ENCODE results near the gene HPSE2. TPM values are rescaled to one million over a fixed set of nuclear protein-coding genes. Genes with fewer than 3 reads are reported as not detected.

Gene HPSE2
- polyA plus RNA-seq, 1 of the 3 experiments (the other 2 are of a cell fraction): not detected

DNA sequence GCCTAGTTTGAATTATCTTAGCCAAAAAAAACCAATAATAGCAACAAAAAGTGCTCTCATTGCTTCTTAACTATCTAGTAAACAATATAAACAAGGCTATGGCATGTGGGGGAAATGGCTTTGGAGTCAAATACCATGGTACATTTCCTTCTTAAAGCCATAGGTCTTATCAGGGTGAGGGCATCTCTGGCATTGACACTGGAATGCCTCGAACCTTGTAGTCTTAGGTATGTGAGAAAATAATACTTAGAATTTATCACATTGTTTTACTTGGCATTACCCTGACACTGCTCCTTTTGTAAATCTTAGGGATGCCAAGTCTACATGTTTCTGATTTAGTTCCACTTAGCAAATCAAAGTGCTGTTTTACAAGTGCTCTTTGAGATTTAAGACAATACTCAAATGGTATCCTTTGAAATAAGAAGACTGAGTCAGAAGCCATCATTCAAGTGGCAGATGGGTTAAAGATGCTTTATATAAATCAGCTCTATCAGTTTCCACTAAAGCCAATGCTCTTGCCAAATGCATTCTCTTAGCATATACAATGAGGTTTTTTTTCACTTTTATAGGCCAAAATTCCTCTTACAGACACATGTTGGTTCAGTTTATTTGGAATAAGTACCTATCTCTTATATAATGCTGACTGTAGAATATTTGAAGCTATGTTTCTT lies 155.2 kb downstream of the HPSE2 start:
- DNase-seq: no peak
- TF ChIP-seq JUND (IDR thresholded peaks at IDR 0.05): no peak
- TF ChIP-seq TEAD4 (IDR thresholded peaks at IDR 0.05; ENCODE audit: borderline replicate concordance, insufficient read depth): no peak
- TF ChIP-seq FOXJ3 (CRISPR knock-in tag; IDR thresholded peaks at IDR 0.05): no peak
- TF ChIP-seq NRF1 (IDR thresholded peaks at IDR 0.05; ENCODE audit: low read depth, low read length): no peak
- TF ChIP-seq NFIC (IDR thresholded peaks at IDR 0.05; ENCODE audit: borderline replicate concordance): no peak
- no peak for TF ChIP-seq MXI1 (IDR thresholded peaks at IDR 0.05; ENCODE audit: low read depth, low read length)
- TF ChIP-seq RXRA (IDR thresholded peaks at IDR 0.05; ENCODE audit: borderline replicate concordance, low read depth): no peak
- no peak for TF ChIP-seq YY1 (IDR thresholded peaks at IDR 0.05; ENCODE audit: low read depth)
- no peak for TF ChIP-seq GABPA (IDR thresholded peaks at IDR 0.05; ENCODE audit: low read depth)
- TF ChIP-seq, protein P1, sequence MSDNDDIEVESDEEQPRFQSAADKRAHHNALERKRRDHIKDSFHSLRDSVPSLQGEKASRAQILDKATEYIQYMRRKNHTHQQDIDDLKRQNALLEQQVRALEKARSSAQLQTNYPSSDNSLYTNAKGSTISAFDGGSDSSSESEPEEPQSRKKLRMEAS (IDR thresholded peaks at IDR 0.05; ENCODE audit: low read depth): no peak
- TF ChIP-seq, protein P2, sequence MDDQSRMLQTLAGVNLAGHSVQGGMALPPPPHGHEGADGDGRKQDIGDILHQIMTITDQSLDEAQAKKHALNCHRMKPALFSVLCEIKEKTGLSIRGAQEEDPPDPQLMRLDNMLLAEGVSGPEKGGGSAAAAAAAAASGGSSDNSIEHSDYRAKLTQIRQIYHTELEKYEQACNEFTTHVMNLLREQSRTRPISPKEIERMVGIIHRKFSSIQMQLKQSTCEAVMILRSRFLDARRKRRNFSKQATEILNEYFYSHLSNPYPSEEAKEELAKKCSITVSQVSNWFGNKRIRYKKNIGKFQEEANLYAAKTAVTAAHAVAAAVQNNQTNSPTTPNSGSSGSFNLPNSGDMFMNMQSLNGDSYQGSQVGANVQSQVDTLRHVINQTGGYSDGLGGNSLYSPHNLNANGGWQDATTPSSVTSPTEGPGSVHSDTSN (IDR thresholded peaks at IDR 0.05): no peak
- no peaks in the 10 kb centered on the region for H3K79me2 ChIP-seq (ENCODE audit: insufficient read depth)
- H3K36me3 ChIP-seq (replicated peaks in 1 of 2; ENCODE audit: control insufficient read depth in 1 of 2, insufficient read depth in 2 of 2, low read length in 1 of 2): no peaks in the 10 kb centered on the region
- CTCF ChIA-PET: no interaction called here
- POLR2A ChIA-PET: no interaction called here
- no peaks in the 10 kb centered on the region for H3K4me1 ChIP-seq (ENCODE audit: control insufficient read depth in 1 of 2, insufficient read depth in 2 of 2, low read depth in 1 of 2, low read length in 1 of 2)
- H3K27ac ChIP-seq (ENCODE audit: low read depth in 2 of 2, low read length in 1 of 2): no peak overlapping the region
- H3K27me3 ChIP-seq (ENCODE audit: insufficient read depth): no peaks in the 10 kb centered on the region
- H3K9ac ChIP-seq: no peak overlapping the region
- 7% methylated on average over 1 of the region's 1 CpG for WGBS (ENCODE audit: low lambda C conversion rate)
- H3K4me2 ChIP-seq: no peak overlapping the region
- H3K4me3 ChIP-seq (ENCODE audit: low read depth in 2 of 2, low read length in 1 of 2): no peak overlapping the region
- H3K9me3 ChIP-seq: no peaks in the 10 kb centered on the region
- H4K20me1 ChIP-seq (ENCODE audit: insufficient read depth): no peaks in the 10 kb centered on the region
- H3K9me2 ChIP-seq: no peaks in the 10 kb centered on the region
- H2AFZ ChIP-seq (ENCODE audit: low read depth): no peak overlapping the region
- H3F3A ChIP-seq (replicated peaks; ENCODE audit: insufficient read depth): no peaks in the 10 kb centered on the region

DNA sequence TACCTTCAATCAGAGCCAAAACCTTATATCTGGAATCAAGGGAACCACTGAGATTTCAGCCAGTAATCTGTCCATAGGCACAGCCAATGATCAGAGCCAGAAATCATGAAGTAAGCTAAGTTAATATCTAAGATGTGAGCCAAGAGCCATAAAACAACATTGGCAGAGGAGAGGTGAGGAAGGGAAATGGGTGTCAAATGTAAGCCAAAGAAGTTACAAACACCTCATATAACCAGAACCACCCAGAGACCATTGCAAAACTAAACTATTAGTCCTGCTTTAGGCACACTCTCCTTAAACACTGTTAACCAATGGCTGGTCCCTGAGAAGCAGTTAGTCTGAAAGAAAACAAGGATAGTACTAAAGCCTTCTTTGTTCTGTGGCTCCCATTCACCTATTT lies 173.1 kb downstream of the HPSE2 start:
- Histone ChIP-seq H3K4me2 (no peak overlapping the region), H2AFZ (ENCODE audit: low read depth) (no peak overlapping the region), H3K36me3 (replicated peaks in 1 of 2; ENCODE audit: control insufficient read depth in 1 of 2, insufficient read depth in 2 of 2, low read length in 1 of 2) (no peaks in the 10 kb centered on the region), H3K9me3 (no peaks in the 10 kb centered on the region), H3K4me1 (ENCODE audit: control insufficient read depth in 1 of 2, insufficient read depth in 2 of 2, low read depth in 1 of 2, low read length in 1 of 2) (no peaks in the 10 kb centered on the region), H3K79me2 (ENCODE audit: insufficient read depth) (no peaks in the 10 kb centered on the region), H3F3A (replicated peaks; ENCODE audit: insufficient read depth) (no peaks in the 10 kb centered on the region), H3K27ac (ENCODE audit: low read depth in 2 of 2, low read length in 1 of 2) (no peak overlapping the region), H3K4me3 (ENCODE audit: low read depth in 2 of 2, low read length in 1 of 2) (no peak overlapping the region), H4K20me1 (ENCODE audit: insufficient read depth) (no peaks in the 10 kb centered on the region), H3K9ac (no peak overlapping the region), H3K9me2 (no peaks in the 10 kb centered on the region), H3K27me3 (ENCODE audit: insufficient read depth) (no peaks in the 10 kb centered on the region)
- POLR2A ChIA-PET: no interaction called here
- CTCF ChIA-PET: no interaction called here
- no peak for DNase-seq
- TF ChIP-seq, protein P3, sequence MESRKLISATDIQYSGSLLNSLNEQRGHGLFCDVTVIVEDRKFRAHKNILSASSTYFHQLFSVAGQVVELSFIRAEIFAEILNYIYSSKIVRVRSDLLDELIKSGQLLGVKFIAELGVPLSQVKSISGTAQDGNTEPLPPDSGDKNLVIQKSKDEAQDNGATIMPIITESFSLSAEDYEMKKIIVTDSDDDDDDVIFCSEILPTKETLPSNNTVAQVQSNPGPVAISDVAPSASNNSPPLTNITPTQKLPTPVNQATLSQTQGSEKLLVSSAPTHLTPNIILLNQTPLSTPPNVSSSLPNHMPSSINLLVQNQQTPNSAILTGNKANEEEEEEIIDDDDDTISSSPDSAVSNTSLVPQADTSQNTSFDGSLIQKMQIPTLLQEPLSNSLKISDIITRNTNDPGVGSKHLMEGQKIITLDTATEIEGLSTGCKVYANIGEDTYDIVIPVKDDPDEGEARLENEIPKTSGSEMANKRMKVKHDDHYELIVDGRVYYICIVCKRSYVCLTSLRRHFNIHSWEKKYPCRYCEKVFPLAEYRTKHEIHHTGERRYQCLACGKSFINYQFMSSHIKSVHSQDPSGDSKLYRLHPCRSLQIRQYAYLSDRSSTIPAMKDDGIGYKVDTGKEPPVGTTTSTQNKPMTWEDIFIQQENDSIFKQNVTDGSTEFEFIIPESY (IDR thresholded peaks at IDR 0.05; ENCODE audit: borderline replicate concordance, low read depth): no peak
- TF ChIP-seq, protein P4, sequence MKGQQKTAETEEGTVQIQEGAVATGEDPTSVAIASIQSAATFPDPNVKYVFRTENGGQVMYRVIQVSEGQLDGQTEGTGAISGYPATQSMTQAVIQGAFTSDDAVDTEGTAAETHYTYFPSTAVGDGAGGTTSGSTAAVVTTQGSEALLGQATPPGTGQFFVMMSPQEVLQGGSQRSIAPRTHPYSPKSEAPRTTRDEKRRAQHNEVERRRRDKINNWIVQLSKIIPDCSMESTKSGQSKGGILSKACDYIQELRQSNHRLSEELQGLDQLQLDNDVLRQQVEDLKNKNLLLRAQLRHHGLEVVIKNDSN (IDR thresholded peaks at IDR 0.05; ENCODE audit: borderline replicate concordance, low read depth): no peak
- TF ChIP-seq GATA2 (CRISPR knock-in tag; IDR thresholded peaks at IDR 0.05): no peak
- TF ChIP-seq YY1 (IDR thresholded peaks at IDR 0.05; ENCODE audit: low read depth): no peak
- no peak for TF ChIP-seq SMC3 (IDR thresholded peaks at IDR 0.05; ENCODE audit: low read depth, low read length)
- TF ChIP-seq POLR2AphosphoS5 (IDR thresholded peaks at IDR 0.05; ENCODE audit: low read depth, low read length): no peak
- TF ChIP-seq RFX5 (IDR thresholded peaks at IDR 0.05; ENCODE audit: low read length): no peak
- TF ChIP-seq EP300 (IDR thresholded peaks at IDR 0.05; ENCODE audit: borderline replicate concordance in 1 of 2, low read depth in 1 of 2, low read length in 1 of 2): no peak
- no peak for TF ChIP-seq FOSL2 (IDR thresholded peaks at IDR 0.05; ENCODE audit: borderline replicate concordance, low read depth)
- TF ChIP-seq NRF1 (IDR thresholded peaks at IDR 0.05; ENCODE audit: low read depth, low read length): no peak
- no peak for TF ChIP-seq FOXM1 (IDR thresholded peaks at IDR 0.05; ENCODE audit: low read depth)
- TF ChIP-seq, protein P5, sequence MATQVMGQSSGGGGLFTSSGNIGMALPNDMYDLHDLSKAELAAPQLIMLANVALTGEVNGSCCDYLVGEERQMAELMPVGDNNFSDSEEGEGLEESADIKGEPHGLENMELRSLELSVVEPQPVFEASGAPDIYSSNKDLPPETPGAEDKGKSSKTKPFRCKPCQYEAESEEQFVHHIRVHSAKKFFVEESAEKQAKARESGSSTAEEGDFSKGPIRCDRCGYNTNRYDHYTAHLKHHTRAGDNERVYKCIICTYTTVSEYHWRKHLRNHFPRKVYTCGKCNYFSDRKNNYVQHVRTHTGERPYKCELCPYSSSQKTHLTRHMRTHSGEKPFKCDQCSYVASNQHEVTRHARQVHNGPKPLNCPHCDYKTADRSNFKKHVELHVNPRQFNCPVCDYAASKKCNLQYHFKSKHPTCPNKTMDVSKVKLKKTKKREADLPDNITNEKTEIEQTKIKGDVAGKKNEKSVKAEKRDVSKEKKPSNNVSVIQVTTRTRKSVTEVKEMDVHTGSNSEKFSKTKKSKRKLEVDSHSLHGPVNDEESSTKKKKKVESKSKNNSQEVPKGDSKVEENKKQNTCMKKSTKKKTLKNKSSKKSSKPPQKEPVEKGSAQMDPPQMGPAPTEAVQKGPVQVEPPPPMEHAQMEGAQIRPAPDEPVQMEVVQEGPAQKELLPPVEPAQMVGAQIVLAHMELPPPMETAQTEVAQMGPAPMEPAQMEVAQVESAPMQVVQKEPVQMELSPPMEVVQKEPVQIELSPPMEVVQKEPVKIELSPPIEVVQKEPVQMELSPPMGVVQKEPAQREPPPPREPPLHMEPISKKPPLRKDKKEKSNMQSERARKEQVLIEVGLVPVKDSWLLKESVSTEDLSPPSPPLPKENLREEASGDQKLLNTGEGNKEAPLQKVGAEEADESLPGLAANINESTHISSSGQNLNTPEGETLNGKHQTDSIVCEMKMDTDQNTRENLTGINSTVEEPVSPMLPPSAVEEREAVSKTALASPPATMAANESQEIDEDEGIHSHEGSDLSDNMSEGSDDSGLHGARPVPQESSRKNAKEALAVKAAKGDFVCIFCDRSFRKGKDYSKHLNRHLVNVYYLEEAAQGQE (IDR thresholded peaks at IDR 0.05; ENCODE audit: low read depth, low read length): no peak

All from SK-N-SH (cell line).